Brain microvascular endothelial cell (primary cell): Measurements from ENCODE around the gene KLHL36.
A peak's percentile ranks its signal among the peaks of the same experiment; 100 is the strongest.

Experiments
- DNase-seq: peaks from one replicate; pipeline ENCODE4 v3.0.0-alpha.2; 2020
- H3K27ac ChIP-seq: fragments of 250-450 bp; sonication (Bioruptor Pico); 2 replicates; pipeline ENCODE4 v1.5.1; 2020; ENCODE audit warnings: mild to moderate bottlenecking, moderate library complexity
- H3K27me3 ChIP-seq: fragments of 250-450 bp; sonication (Bioruptor Pico); replicated peaks from 2 replicates; pipeline ENCODE4 v1.5.1; 2020; ENCODE audit warnings: mild to moderate bottlenecking
- H3K36me3 ChIP-seq: fragments of 250-450 bp; sonication (Bioruptor Pico); replicated peaks from 2 replicates; pipeline ENCODE4 v1.5.1; 2020; ENCODE audit warnings: mild to moderate bottlenecking
- H3K4me3 ChIP-seq: 2 replicates; pipeline ENCODE4 v1.5.1; 2011; ENCODE audit warnings: low read depth, mild to moderate bottlenecking, control low read depth, low read length, moderate library complexity
- CTCF ChIP-seq: IDR thresholded peaks from 2 replicates; pipeline ENCODE4 v1.5.1; 2011; ENCODE audit warnings: low read depth, mild to moderate bottlenecking, moderate library complexity, low read length, control low read depth, inconsistent platforms; ENCODE audit errors: missing control alignments
- in situ Hi-C: cut with HindIII; loops from 2 replicates; pipeline ENCODE4 v1.10.0; 2017; ENCODE audit warnings: low sequenced_read_pairs, low pct_ligation_motif_present

KLHL36 gene

DNA sequence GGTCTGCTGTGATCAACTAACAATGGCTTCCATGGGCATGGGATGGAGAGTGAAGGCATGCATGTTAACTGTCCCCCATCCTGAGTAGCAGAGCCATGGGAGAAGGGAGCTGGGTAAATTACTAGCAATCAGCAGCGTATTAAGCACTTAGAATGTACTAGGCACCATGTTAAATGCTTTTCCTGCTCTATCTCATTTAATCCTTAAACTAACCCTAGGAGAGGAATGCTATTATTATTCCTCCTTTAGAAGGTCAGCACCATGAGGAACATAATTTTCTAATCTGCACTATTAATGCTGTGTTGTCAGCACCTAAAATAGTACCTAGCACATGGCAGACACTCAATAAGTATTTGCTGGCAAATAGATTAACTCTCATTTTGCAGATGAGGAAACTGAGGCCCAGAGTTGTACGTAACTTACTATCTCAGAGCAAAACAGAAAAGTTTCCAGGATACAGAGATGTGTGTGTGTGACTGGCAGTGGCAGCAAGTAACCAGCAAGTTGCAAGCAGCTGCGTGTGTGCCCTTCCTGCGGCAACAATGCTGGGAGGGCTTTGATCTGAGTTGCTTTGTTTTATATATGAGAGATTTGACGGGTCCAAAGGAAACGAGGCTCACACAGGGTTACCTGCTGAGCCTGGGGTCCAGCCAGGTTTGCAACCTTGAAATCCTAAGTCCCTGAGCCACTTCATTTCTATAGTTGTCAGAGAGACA lies 6.5 kb upstream of the KLHL36 start:
- TF ChIP-seq CTCF: no peak
- no peaks in the 10 kb centered on the region for H3K36me3 ChIP-seq
- H3K4me3 ChIP-seq: no peak overlapping the region
- in situ Hi-C loops: no loop called here
- no peaks in the 10 kb centered on the region for H3K27me3 ChIP-seq
- DNase-seq: no peak
- no peak overlapping the region for H3K27ac ChIP-seq

DNA sequence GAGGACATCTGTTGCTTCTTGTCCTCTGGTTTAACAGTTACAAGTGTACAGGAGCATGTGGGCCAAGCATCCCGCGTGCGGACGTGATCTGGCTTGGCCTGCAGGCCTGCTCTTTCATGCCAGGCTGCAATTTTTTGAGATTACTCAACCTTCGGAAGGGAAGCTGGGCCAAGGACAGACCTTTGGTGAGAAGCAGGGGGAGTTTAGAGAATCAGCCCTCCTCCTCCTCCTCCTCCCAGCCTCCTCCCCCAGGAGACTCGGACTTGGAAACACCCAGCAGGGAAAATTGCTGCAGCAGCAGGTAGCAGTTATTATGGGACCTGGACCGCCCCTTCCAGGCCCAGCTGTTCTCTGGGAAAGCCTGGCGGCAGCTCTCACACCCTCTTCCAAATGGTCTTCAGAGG lies 5.1 kb upstream of the KLHL36 start:
- DNase-seq: peak; percentile 58
- no peaks in the 10 kb centered on the region for H3K27me3 ChIP-seq
- in situ Hi-C loops: no loop called here
- no peaks in the 10 kb centered on the region for H3K36me3 ChIP-seq
- TF ChIP-seq CTCF: no peak
- H3K4me3 ChIP-seq: no peak overlapping the region
- H3K27ac ChIP-seq: no peak overlapping the region

DNA sequence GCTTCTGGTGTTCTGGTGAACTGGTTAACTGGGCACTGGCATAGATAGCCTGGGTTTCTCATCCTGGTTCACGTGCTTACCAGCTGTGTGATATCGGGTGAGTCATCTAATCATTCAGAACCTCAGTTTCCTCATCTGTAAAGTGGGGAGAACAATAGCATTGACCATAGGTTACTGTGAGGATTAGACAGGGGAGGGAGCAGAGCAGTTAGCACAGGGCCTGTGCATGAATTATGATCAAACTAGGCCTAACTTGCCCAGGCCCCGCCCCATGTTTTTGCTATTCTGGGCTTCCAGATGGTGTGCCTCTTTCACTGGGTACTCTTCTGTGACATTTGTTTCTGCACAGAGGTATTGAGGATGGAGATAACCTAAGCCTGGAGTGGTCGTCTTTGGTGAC lies 4.6 kb upstream of the KLHL36 start:
- no peak overlapping the region for H3K27ac ChIP-seq
- no peak for DNase-seq
- TF ChIP-seq CTCF: no peak
- H3K27me3 ChIP-seq: no peaks in the 10 kb centered on the region
- H3K36me3 ChIP-seq: no peaks in the 10 kb centered on the region
- no peak overlapping the region for H3K4me3 ChIP-seq
- in situ Hi-C loops: no loop called here

GRCh38 chr16:84648595-84649510 lies 542 bp downstream of the KLHL36 start:
- no peak overlapping the region for H3K27ac ChIP-seq
- H3K4me3 ChIP-seq: peak overlapping the region; percentile 64
- DNase-seq: no peak
- TF ChIP-seq CTCF: no peak
- H3K27me3 ChIP-seq: no peaks in the 10 kb centered on the region
- H3K36me3 ChIP-seq: peaks cover 5% of the 10 kb centered on the region
- in situ Hi-C loops: no loop called here

DNA sequence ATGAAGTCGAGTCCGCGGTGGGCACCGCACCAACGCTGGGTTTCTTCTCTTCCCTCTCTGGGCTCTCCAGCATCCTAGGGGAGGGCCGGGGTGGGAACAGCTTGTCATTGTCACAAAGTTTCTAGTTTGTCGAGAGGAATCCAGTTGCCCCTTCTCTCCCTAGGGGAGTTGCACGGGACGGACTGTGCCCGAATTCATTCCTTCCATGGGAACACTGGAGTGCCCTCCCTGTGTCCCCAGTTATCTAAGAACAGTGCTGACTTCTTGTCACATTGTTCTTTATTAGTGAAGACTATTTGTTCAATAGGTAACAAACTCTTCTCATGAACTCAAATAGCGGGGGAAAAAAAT lies 1.2 kb downstream of the KLHL36 start:
- Histone ChIP-seq H3K27ac (no peak overlapping the region), H3K36me3 (peaks cover 5% of the 10 kb centered on the region), H3K27me3 (no peaks in the 10 kb centered on the region), H3K4me3 (peak overlapping the region; percentile 64)
- in situ Hi-C loops: no loop called here
- DNase-seq: no peak
- TF ChIP-seq CTCF: no peak
